CD4-positive, CD25-positive, alpha-beta regulatory T cell (primary cell): ENCODE results near the gene PDE3B. TPM values are rescaled to one million over a fixed set of nuclear protein-coding genes. Genes with fewer than 3 reads are reported as not detected.

ENCODE experiments used
- ATAC-seq, 2 donors: fragments of 150-1000 bp; cut with Tn5 transposase; one replicate each; pipeline ENCODE4 v1.10.0; 2021; ENCODE audit warnings: low read depth in 2 of 2, moderate number of reproducible peaks in 2 of 2, moderate library complexity in 1 of 2
- DNase-seq, 3 donors: peaks; one replicate each; pipeline versions ENCODE4 v3.0.0 to v3.0.0-alpha.2; 2012 to 2022; ENCODE audit warnings: mixed read lengths in 1 of 3
- H3K27ac ChIP-seq: one replicate; pipeline ENCODE4 v1.7.0; 2013; ENCODE audit warnings: mild to moderate bottlenecking, low read length; ENCODE audit not compliant: insufficient read depth, poor library complexity, severe bottlenecking
- H3K27me3 ChIP-seq: one replicate; pipeline ENCODE4 v1.7.0; 2013; ENCODE audit warnings: low read length; ENCODE audit not compliant: control insufficient read depth, insufficient read depth
- H3K36me3 ChIP-seq: one replicate; pipeline ENCODE4 v1.7.0; 2013; ENCODE audit warnings: mild to moderate bottlenecking, low read length, moderate library complexity; ENCODE audit not compliant: control insufficient read depth, insufficient read depth
- H3K4me1 ChIP-seq: 2 replicates; pipeline ENCODE4 v1.7.0; 2013; ENCODE audit warnings: mild to moderate bottlenecking, low read length; ENCODE audit not compliant: insufficient read depth, control insufficient read depth, poor library complexity, severe bottlenecking
- H3K4me3 ChIP-seq: one replicate; pipeline ENCODE4 v1.7.0; 2013; ENCODE audit warnings: low read depth, mild to moderate bottlenecking, low read length, moderate library complexity
- H3K9me3 ChIP-seq, 2 experiments: 1 replicate in 1 of 2; 2 replicates in 1 of 2; pipeline ENCODE4 v1.7.0; 2013; ENCODE audit warnings: low read length in 2 of 2, mild to moderate bottlenecking in 1 of 2, moderate library complexity in 1 of 2; ENCODE audit not compliant: control insufficient read depth in 2 of 2
- H3K27ac Mint-ChIP-seq, 3 donors: one replicate each; pipeline ENCODE4 v1.8.0; 2020 to 2022; ENCODE audit warnings: mild to moderate bottlenecking in 3 of 3, mixed read lengths in 3 of 3, moderate library complexity in 2 of 3
- H3K27me3 Mint-ChIP-seq: one replicate; pipeline ENCODE4 v1.8.0; 2022; ENCODE audit warnings: mild to moderate bottlenecking, mixed read lengths
- H3K36me3 Mint-ChIP-seq: one replicate; pipeline ENCODE4 v1.8.0; 2020; ENCODE audit warnings: mixed read lengths
- H3K4me1 Mint-ChIP-seq, 4 donors: one replicate each; pipeline ENCODE4 v1.8.0; 2020 to 2022; ENCODE audit warnings: mixed read lengths in 4 of 4, mild to moderate bottlenecking in 1 of 4
- H3K4me3 Mint-ChIP-seq, 4 donors: one replicate each; pipeline ENCODE4 v1.8.0; 2020 to 2022; ENCODE audit warnings: mild to moderate bottlenecking in 4 of 4, mixed read lengths in 4 of 4, moderate library complexity in 3 of 4
- H3K9me3 Mint-ChIP-seq, 7 donors: one replicate each; pipeline ENCODE4 v1.8.0; 2020 to 2022; ENCODE audit warnings: mixed read lengths in 7 of 7, mild to moderate bottlenecking in 3 of 7, moderate library complexity in 2 of 7
- polyA plus RNA-seq, 4 donors: library from polyadenylated mRNA; unstranded; fragments of 300-500 nt; fragmentation: Illumina TruSeq; gene quantifications; one replicate each; pipeline ENCODE4 v1.2.3, GENCODE V29; 2021
- total RNA-seq: library from RNA; stranded (reverse); gene quantifications from one replicate; pipeline ENCODE4 v1.2.3, GENCODE V29; 2022

The PDE3B gene
- total and polyA plus RNA-seq, 5 donors from 2014 or later: 32.8 to 99.5 (median 61.7) TPM

GRCh38 chr11:14668731-14669301, 25.2 kb downstream of the PDE3B start:
- no peak for DNase-seq
- no peaks in the 10 kb centered on the region for H3K27me3 ChIP-seq
- Mint-ChIP-seq H3K36me3 (peaks cover 28% of the 10 kb centered on the region), H3K27ac (peak overlapping the region in 2 of 3 donors; percentile 56), H3K9me3 (peaks cover 0 to 8% (median 0%) of the 10 kb centered on the region in 7 donors), H3K4me1 (peaks cover 33 to 57% (median 40%) of the 10 kb centered on the region in 4 donors), H3K4me3 (no peak overlapping the region), H3K27me3 (no peaks in the 10 kb centered on the region)
- no peak for ATAC-seq
- no peaks in the 10 kb centered on the region for H3K9me3 ChIP-seq
- no peak overlapping the region for H3K4me3 ChIP-seq
- H3K27ac ChIP-seq: peak overlapping the region; percentile 33
- peaks cover 4% of the 10 kb centered on the region for H3K36me3 ChIP-seq
- no peaks in the 10 kb centered on the region for H3K4me1 ChIP-seq

DNA sequence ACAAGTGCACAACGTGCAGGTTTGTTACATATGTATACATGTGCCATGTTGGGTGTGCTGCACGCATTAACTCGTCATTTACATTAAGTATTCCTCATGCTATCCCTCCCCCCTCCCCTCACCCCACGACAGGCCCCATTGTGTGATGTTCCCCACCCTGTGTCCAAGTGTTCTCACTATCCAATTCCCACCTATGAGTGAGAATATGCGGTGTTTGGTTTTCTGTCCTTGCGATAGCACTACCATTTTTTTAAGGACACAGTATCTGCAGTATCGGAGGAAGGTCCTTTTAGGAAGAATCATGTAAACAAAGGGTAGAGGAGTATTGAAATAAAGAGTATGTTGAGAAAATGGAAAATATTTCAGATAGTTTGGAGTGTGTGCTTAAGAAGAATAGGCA, 25.9 kb downstream of the PDE3B start:
- no peak for ATAC-seq
- H3K36me3 ChIP-seq: peaks cover 10% of the 10 kb centered on the region
- peaks cover 35% of the 10 kb centered on the region for H3K36me3 Mint-ChIP-seq
- no peak overlapping the region for H3K4me3 ChIP-seq
- no peak for DNase-seq
- H3K9me3 Mint-ChIP-seq: peaks cover 0 to 7% (median 0%) of the 10 kb centered on the region in 7 donors
- peak overlapping the region in 1 of 4 donors; percentile 22 for H3K4me3 Mint-ChIP-seq
- H3K27ac Mint-ChIP-seq: peak overlapping the region in 1 of 3 donors; percentile 70
- H3K4me1 ChIP-seq: no peaks in the 10 kb centered on the region
- H3K9me3 ChIP-seq: no peaks in the 10 kb centered on the region
- H3K27me3 ChIP-seq: no peaks in the 10 kb centered on the region
- H3K4me1 Mint-ChIP-seq: peaks cover 39 to 61% (median 45%) of the 10 kb centered on the region in 4 donors
- no peak overlapping the region for H3K27ac ChIP-seq
- no peaks in the 10 kb centered on the region for H3K27me3 Mint-ChIP-seq

DNA sequence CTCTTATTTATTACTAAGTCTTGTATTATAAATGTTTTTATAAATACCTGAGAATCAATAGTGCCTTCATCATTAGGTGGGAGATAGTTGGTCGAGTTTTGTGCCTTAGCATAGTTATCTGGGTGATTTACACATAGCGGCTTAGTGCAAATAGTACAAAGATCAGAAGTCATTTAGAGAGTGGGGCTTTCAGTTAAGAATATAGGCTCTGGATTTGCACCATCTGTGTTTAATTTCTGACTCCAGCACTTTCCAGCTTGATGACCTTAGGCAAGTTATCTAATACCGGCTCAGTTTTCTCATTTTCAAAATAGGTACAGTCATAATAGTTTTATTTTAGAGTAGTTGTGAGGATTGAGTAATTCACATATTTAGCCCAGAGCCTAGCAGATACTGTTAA, 26.4 kb downstream of the PDE3B start:
- Histone ChIP-seq H3K27me3 (no peaks in the 10 kb centered on the region), H3K36me3 (peaks cover 13% of the 10 kb centered on the region), H3K4me1 (no peaks in the 10 kb centered on the region), H3K27ac (no peak overlapping the region), H3K9me3 (no peaks in the 10 kb centered on the region), H3K4me3 (no peak overlapping the region)
- peaks cover 37% of the 10 kb centered on the region for H3K36me3 Mint-ChIP-seq
- peaks cover 41 to 64% (median 47%) of the 10 kb centered on the region in 4 donors for H3K4me1 Mint-ChIP-seq
- no peak for DNase-seq
- no peak for ATAC-seq
- H3K27me3 Mint-ChIP-seq: no peaks in the 10 kb centered on the region
- peak overlapping the region in 2 of 3 donors; percentile 27 to 70 for H3K27ac Mint-ChIP-seq
- peaks cover 0 to 7% (median 0%) of the 10 kb centered on the region in 7 donors for H3K9me3 Mint-ChIP-seq
- peak overlapping the region in 1 of 4 donors; percentile 22 for H3K4me3 Mint-ChIP-seq

GRCh38 chr11:14672635-14673034, 29.0 kb downstream of the PDE3B start:
- Mint-ChIP-seq H3K9me3 (peaks cover 0 to 7% (median 0%) of the 10 kb centered on the region in 7 donors), H3K27ac (peak overlapping the region; percentile 48 to 89 (median 51)), H3K4me1 (peaks cover 47 to 82% (median 52%) of the 10 kb centered on the region in 4 donors), H3K4me3 (no peak overlapping the region), H3K27me3 (no peaks in the 10 kb centered on the region), H3K36me3 (peaks cover 39% of the 10 kb centered on the region)
- DNase-seq (no peak), ATAC-seq (no peak)
- peaks cover 6% of the 10 kb centered on the region for H3K4me1 ChIP-seq
- H3K9me3 ChIP-seq: no peaks in the 10 kb centered on the region
- H3K36me3 ChIP-seq: peaks cover 15% of the 10 kb centered on the region
- H3K27ac ChIP-seq: no peak overlapping the region
- H3K27me3 ChIP-seq: no peaks in the 10 kb centered on the region
- H3K4me3 ChIP-seq: no peak overlapping the region

GRCh38 chr11:14673421-14673820, 29.8 kb downstream of the PDE3B start:
- H3K4me1 Mint-ChIP-seq: peaks cover 44 to 83% (median 50%) of the 10 kb centered on the region in 4 donors
- H3K4me3 Mint-ChIP-seq: no peak overlapping the region
- H3K9me3 Mint-ChIP-seq: peaks cover 0 to 3% (median 0%) of the 10 kb centered on the region in 7 donors
- Histone ChIP-seq H3K4me1 (peaks cover 6% of the 10 kb centered on the region), H3K36me3 (peaks cover 15% of the 10 kb centered on the region), H3K27ac (no peak overlapping the region), H3K27me3 (no peaks in the 10 kb centered on the region), H3K9me3 (no peaks in the 10 kb centered on the region), H3K4me3 (no peak overlapping the region)
- H3K27me3 Mint-ChIP-seq: no peaks in the 10 kb centered on the region
- peaks cover 46% of the 10 kb centered on the region for H3K36me3 Mint-ChIP-seq
- ATAC-seq (no peak), DNase-seq (no peak)
- peak overlapping the region; percentile 48 to 89 (median 72) for H3K27ac Mint-ChIP-seq

DNA sequence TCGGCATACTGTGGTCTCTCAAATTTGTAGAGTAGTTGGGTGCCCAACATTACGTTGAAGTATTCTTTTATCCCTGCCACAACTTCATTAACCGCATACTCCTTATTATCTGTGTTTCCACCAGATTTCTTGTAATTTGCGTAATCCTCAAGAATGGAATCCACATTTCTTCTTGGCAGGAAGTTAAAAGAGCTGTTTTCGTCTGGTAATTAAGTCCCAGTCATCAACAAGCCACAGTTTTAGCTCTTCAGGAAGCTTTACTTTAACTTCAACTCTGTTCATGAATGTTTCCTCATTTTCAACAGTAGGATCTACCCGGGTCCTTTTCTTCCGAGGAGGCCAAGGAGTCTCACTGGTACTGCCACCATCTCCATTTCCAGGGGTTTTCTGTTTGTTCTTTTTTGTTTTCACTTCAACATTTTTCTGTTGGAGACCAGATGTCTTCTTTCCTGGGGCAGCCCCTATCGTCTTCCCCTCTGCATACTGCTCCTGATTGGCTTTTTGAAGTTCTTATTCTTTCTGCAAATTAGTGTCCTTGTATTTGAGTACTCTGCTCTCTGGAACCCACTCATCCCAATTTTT, 30.3 kb downstream of the PDE3B start:
- DNase-seq (no peak), ATAC-seq (no peak)
- H3K36me3 ChIP-seq: peaks cover 15% of the 10 kb centered on the region
- no peaks in the 10 kb centered on the region for H3K9me3 ChIP-seq
- H3K27ac ChIP-seq: no peak overlapping the region
- H3K4me1 Mint-ChIP-seq: peaks cover 42 to 80% (median 48%) of the 10 kb centered on the region in 4 donors
- no peaks in the 10 kb centered on the region for H3K27me3 ChIP-seq
- H3K36me3 Mint-ChIP-seq: peaks cover 47% of the 10 kb centered on the region
- peak overlapping the region in 3 of 4 donors; percentile 33 to 80 (median 42) for H3K4me3 Mint-ChIP-seq
- H3K4me1 ChIP-seq: peaks cover 6% of the 10 kb centered on the region
- H3K27me3 Mint-ChIP-seq: no peaks in the 10 kb centered on the region
- H3K9me3 Mint-ChIP-seq: peaks cover 0 to 5% (median 0%) of the 10 kb centered on the region in 7 donors
- H3K27ac Mint-ChIP-seq: peak overlapping the region; percentile 48 to 89 (median 72)
- H3K4me3 ChIP-seq: no peak overlapping the region

GRCh38 chr11:14676068-14676467, 32.5 kb downstream of the PDE3B start:
- Mint-ChIP-seq H3K27ac (peak overlapping the region in 1 of 3 donors; percentile 53), H3K27me3 (no peaks in the 10 kb centered on the region), H3K4me3 (peak overlapping the region in 1 of 4 donors; percentile 18), H3K4me1 (peaks cover 37 to 81% (median 42%) of the 10 kb centered on the region in 4 donors), H3K9me3 (peaks cover 0 to 11% (median 0%) of the 10 kb centered on the region in 7 donors), H3K36me3 (peaks cover 50% of the 10 kb centered on the region)
- DNase-seq (no peak), ATAC-seq (no peak)
- Histone ChIP-seq H3K27me3 (no peaks in the 10 kb centered on the region), H3K27ac (no peak overlapping the region), H3K4me3 (no peak overlapping the region), H3K4me1 (peaks cover 6% of the 10 kb centered on the region), H3K9me3 (no peaks in the 10 kb centered on the region), H3K36me3 (peaks cover 29% of the 10 kb centered on the region)
